Smooth muscle cell (in vitro differentiated cells): ENCODE data around the gene GPLD1. TPM values are rescaled to one million over a fixed set of nuclear protein-coding genes. Genes with fewer than 3 reads are reported as not detected.
A peak's percentile ranks its signal among the peaks of the same experiment; 100 is the strongest.
"Not testable (repeated sequence)": the region's sequence is repeated elsewhere in the genome, so short reads cannot be mapped to it uniquely, and the experiment has no call there.

Source experiments
- DNase-seq: peaks from one replicate; lab custom pipeline; 2025; ENCODE audit not compliant: unreplicated experiment; lab: John Stamatoyannopoulos, UW
- H2AFZ ChIP-seq: fragments of 200-600 bp; sonication (generic); 2 replicates; pipeline ENCODE4 v1.6.0; 2016; ENCODE audit warnings: antibody characterized with exemption, low read depth, mild to moderate bottlenecking
- H3F3A ChIP-seq: fragments of 200-600 bp; sonication (generic); 2 replicates; pipeline ENCODE4 v1.6.0; 2017; ENCODE audit warnings: antibody characterized with exemption, low read depth
- H3K27ac ChIP-seq: fragments of 200-600 bp; sonication (generic); 2 replicates; pipeline ENCODE4 v1.5.1; 2016; ENCODE audit warnings: low read depth, mild to moderate bottlenecking
- H3K27me3 ChIP-seq: fragments of 200-600 bp; sonication (generic); 2 replicates; pipeline ENCODE4 v1.6.1; 2016; ENCODE audit warnings: low read depth, mild to moderate bottlenecking
- H3K36me3 ChIP-seq: fragments of 200-600 bp; sonication (generic); 2 replicates; pipeline ENCODE4 v1.5.1; 2016; ENCODE audit warnings: low read depth
- H3K4me1 ChIP-seq: fragments of 200-600 bp; sonication (generic); 2 replicates; pipeline ENCODE4 v1.5.1; 2016; ENCODE audit warnings: low read depth
- H3K4me2 ChIP-seq: fragments of 200-600 bp; sonication (generic); 2 replicates; pipeline ENCODE4 v1.6.0; 2016; ENCODE audit warnings: mild to moderate bottlenecking
- H3K4me3 ChIP-seq: fragments of 200-600 bp; sonication (generic); 2 replicates; pipeline ENCODE4 v1.5.1; 2016; ENCODE audit warnings: mild to moderate bottlenecking
- H3K79me2 ChIP-seq: fragments of 200-600 bp; sonication (generic); 2 replicates; pipeline ENCODE4 v1.6.0; 2016; ENCODE audit warnings: low read depth, mild to moderate bottlenecking
- H3K9ac ChIP-seq: fragments of 200-600 bp; sonication (generic); 2 replicates; pipeline ENCODE4 v1.6.0; 2016; ENCODE audit warnings: low read depth
- H3K9me3 ChIP-seq: fragments of 200-600 bp; sonication (generic); replicated peaks from 2 replicates; pipeline ENCODE4 v1.5.1; 2016; ENCODE audit warnings: low read depth
- H4K20me1 ChIP-seq: fragments of 200-600 bp; sonication (generic); 2 replicates; pipeline ENCODE4 v1.6.0; 2016; ENCODE audit warnings: low read depth
- WGBS: methylation state at CpG from one replicate; pipeline ENCODE4 v1.1.7; 2016; ENCODE audit warnings: low lambda C conversion rate; 5-methylcytosine and 5-hydroxymethylcytosine counted together
- polyA plus RNA-seq: library from polyadenylated mRNA; unstranded; fragments of >200 nt; fragmentation: Nextera tagmentation; extraction: Ambion mirVana; gene quantifications from 2 replicates; pipeline ENCODE4 v1.2.1, GENCODE V29; 2016
- total RNA-seq: library from RNA; depleted of rRNA; stranded (reverse); fragments of >200 nt; gene quantifications from 2 replicates; pipeline ENCODE4 v1.2.3, GENCODE V29; 2014
- TF ChIP-seq, protein P1 (sequence below): fragments of 200-600 bp; sonication (generic); IDR thresholded peaks from 2 replicates; pipeline ENCODE4 v1.5.1; 2017; ENCODE audit warnings: borderline replicate concordance, mild to moderate bottlenecking, antibody characterized with exemption; ENCODE audit not compliant: insufficient read depth, poor library complexity, severe bottlenecking

GPLD1 gene
- total and polyA plus RNA-seq, 2 experiments from 2014 or later = 0.13 to 0.14 TPM

DNA sequence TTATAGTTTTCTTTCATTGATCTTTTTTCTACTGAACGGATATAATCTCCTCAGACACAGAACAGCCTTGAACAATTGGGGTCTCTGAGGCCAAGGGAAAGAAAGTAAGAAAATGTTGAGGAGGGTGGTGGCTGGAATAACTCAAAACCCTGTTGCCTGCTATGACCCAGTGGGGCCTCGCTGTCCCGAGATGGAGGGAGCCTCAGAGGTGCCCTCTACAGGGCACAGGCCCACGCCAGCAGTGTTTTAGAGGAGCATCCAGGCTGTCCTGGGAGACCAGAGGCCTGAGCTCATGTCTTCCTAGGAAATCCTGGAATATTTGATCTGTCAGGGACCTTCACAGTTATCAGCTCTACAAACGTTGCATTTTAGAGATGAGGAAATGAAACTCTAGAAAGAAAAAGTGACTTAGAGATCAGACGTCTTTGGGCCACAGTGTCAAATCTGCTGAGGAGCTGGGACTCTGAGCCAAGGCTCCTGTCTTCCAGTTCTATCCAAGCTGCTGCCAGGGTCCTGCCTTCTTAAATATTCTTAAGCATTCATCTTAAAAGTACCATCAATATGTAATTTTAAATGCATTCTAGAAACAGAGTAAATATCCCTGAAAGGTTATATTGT, 31.7 kb upstream of the GPLD1 start:
- Histone ChIP-seq H3K4me1 (no peaks in the 10 kb centered on the region), H3F3A (no peaks in the 10 kb centered on the region), H4K20me1 (no peaks in the 10 kb centered on the region), H3K4me3 (no peak overlapping the region), H2AFZ (peak overlapping the region; percentile 10), H3K4me2 (no peak overlapping the region), H3K79me2 (no peaks in the 10 kb centered on the region), H3K27ac (no peak overlapping the region), H3K27me3 (no peaks in the 10 kb centered on the region), H3K36me3 (no peaks in the 10 kb centered on the region), H3K9me3 (no peaks in the 10 kb centered on the region), H3K9ac (no peak overlapping the region)
- TF ChIP-seq, protein P1, sequence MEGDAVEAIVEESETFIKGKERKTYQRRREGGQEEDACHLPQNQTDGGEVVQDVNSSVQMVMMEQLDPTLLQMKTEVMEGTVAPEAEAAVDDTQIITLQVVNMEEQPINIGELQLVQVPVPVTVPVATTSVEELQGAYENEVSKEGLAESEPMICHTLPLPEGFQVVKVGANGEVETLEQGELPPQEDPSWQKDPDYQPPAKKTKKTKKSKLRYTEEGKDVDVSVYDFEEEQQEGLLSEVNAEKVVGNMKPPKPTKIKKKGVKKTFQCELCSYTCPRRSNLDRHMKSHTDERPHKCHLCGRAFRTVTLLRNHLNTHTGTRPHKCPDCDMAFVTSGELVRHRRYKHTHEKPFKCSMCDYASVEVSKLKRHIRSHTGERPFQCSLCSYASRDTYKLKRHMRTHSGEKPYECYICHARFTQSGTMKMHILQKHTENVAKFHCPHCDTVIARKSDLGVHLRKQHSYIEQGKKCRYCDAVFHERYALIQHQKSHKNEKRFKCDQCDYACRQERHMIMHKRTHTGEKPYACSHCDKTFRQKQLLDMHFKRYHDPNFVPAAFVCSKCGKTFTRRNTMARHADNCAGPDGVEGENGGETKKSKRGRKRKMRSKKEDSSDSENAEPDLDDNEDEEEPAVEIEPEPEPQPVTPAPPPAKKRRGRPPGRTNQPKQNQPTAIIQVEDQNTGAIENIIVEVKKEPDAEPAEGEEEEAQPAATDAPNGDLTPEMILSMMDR = peak; percentile 48
- peak; percentile 2 for DNase-seq
- 15% methylated on average over 6 of the region's 6 CpGs for WGBS

DNA sequence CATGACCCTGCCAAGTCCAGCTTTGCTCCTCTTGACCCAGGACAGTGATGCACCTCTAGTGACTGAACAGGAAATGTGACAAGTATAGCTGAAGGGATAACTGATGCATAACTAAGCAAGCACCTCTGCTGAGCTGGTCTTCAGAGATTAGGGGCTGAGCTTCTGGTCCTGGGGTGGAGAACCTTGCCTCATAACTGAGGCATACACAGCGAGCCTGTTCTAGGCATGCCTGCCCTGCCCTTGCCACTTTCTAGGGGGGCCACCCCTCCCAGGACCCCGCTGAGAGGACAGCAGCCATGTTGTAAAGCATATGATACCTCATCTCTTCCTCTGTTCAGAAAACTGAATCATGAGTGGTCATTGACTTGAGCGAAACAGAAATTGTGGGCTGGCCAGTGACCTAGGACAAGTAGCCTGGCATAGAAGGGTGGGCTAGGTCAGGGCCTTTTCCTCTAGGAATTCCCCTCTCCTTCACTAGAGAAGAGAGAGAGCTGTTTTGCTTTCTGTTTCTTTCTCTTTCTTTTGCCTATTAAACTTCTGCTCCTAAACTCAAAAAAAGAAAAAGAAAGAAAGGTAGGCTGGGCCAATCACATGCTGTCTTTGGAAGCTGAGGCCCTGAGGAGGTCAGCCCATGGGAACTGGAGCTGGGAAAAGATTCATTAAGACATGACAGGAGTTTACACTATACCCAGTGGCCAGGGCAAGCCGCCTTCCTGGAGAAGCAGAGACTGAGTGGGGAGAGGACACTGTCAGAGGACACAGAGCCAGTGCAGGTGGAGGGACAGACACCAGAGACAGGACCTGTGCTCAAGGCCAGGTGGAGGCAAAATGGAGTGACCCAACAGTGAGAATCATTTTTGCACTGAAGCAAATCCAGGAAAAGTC, 28.5 kb upstream of the GPLD1 start:
- Histone ChIP-seq H3K4me1 (no peaks in the 10 kb centered on the region), H3K9ac (no peak overlapping the region), H3K36me3 (no peaks in the 10 kb centered on the region), H3K27ac (no peak overlapping the region), H3K4me3 (no peak overlapping the region), H4K20me1 (no peaks in the 10 kb centered on the region), H3K9me3 (no peaks in the 10 kb centered on the region), H3K27me3 (no peaks in the 10 kb centered on the region), H3K4me2 (no peak overlapping the region), H3K79me2 (no peaks in the 10 kb centered on the region), H3F3A (no peaks in the 10 kb centered on the region), H2AFZ (no peak overlapping the region)
- no peak for DNase-seq
- TF ChIP-seq, protein P1 = no peak
- WGBS = 90% methylated on average over 4 of the region's 4 CpGs

DNA sequence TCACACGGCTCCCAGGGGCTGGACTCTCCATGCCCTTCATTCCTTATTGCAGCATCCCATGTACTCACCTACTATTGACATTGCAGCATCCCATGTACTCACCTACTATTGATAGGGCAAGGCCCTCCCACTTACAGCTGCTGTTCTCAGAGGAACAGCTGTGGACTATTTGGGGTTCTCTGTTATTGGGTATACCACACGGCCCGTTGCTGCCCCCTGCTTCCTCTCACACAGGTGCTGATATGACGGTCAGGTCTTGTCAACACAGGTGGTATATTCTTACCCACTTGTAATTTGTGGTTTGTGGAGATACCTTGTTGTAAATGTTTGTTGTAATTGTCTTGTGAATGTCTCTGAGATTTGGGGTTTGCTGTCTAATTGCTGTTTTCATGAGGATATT, 24.2 kb upstream of the GPLD1 start:
- H3F3A ChIP-seq = no peaks in the 10 kb centered on the region
- no peaks in the 10 kb centered on the region for H3K4me1 ChIP-seq
- H3K36me3 ChIP-seq = no peaks in the 10 kb centered on the region
- H2AFZ ChIP-seq = no peak overlapping the region
- WGBS = 88% methylated on average over 4 of the region's 4 CpGs
- no peak overlapping the region for H3K4me2 ChIP-seq
- no peak overlapping the region for H3K9ac ChIP-seq
- H4K20me1 ChIP-seq = no peaks in the 10 kb centered on the region
- H3K4me3 ChIP-seq = no peak overlapping the region
- DNase-seq = no peak
- no peaks in the 10 kb centered on the region for H3K79me2 ChIP-seq
- H3K9me3 ChIP-seq = no peaks in the 10 kb centered on the region
- H3K27me3 ChIP-seq = no peaks in the 10 kb centered on the region
- TF ChIP-seq, protein P1 = no peak
- no peak overlapping the region for H3K27ac ChIP-seq

DNA sequence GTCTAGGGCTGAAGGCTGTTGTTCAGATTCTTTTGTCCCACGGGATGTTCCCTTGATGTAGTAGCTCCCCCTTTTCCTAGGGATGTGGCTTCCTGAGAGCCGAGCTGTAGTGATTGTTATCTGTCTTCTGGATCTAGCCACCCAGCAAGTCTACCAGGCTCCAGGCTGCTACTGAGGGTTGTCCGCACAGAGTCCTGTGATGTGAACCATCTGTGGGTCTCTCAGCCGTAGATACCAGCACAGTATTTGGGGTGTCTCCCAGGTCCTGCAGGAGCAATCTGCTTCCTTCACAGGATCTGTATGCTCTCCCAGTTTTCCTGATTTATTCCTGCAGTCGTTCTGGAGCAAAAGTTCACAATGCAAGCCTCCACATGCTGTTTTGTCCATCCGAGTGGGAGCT, 22.6 kb upstream of the GPLD1 start:
- not testable (repeated sequence) for H3K9me3 ChIP-seq, H3K4me2 ChIP-seq, H2AFZ ChIP-seq, H3K4me1 ChIP-seq, H3K79me2 ChIP-seq, H4K20me1 ChIP-seq, H3F3A ChIP-seq, H3K4me3 ChIP-seq, H3K27ac ChIP-seq, H3K36me3 ChIP-seq, H3K27me3 ChIP-seq, H3K9ac ChIP-seq, DNase-seq
- WGBS = 66% methylated on average over 6 of the region's 6 CpGs
